ENCODE results near the gene DENND4A.
A peak's percentile ranks its signal among the peaks of the same experiment; 100 is the strongest.

Gene DENND4A

DNA sequence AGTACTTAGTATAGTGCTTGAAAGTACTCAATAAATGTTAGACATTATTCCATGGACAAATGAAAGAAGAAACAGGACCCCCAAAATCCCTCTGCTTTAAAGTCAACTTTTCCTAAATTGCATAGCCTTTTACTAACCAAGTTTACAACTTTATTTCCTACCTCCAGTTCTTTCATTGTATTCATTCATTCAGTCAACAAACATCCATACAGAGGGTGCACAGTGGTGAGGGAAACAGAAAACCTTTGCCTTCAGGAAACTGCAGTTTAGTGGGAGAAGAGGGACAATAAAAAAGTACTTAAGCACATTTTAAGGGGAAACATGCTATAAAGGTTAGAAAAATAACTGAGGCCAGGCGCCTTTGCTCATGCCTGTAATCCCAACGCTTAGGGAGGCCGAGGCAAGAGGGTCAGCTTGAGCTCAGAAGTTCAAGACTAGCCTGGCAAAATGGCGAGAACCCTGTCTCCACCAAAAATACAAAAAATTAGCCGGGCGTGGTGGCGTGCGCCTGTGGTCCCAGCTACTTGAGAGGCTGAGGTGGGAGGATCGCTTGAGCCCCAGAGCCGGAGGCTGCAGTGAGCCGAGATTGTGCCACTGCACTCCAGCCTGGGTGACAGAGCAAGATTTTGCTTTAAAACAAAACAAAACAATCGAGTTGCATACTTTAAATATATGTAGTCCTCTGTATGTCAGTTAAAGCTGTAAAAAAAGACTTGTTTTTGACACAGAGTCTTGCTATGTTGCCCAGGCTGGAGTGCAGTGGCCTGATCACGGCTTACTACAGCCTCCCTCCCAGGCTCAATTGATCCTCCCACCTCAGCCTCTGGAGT, 1.1 kb upstream of the DENND4A start:
- TF ChIP-seq, protein P1, sequence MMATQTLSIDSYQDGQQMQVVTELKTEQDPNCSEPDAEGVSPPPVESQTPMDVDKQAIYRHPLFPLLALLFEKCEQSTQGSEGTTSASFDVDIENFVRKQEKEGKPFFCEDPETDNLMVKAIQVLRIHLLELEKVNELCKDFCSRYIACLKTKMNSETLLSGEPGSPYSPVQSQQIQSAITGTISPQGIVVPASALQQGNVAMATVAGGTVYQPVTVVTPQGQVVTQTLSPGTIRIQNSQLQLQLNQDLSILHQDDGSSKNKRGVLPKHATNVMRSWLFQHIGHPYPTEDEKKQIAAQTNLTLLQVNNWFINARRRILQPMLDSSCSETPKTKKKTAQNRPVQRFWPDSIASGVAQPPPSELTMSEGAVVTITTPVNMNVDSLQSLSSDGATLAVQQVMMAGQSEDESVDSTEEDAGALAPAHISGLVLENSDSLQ (IDR thresholded peaks at IDR 0.05): no peak
- no peak for TF ChIP-seq SP1 (IDR thresholded peaks at IDR 0.05)
- no peak for TF ChIP-seq FOXM1 (IDR thresholded peaks at IDR 0.05; ENCODE audit: borderline replicate concordance)
- no peak for DNase-seq (ENCODE audit: extremely low spot score)
- ChIA-PET POLR2A (interaction anchor here (0.6 to 4.9 kb wide), 9 partner anchors 10 to 182 kb away, joined by 3 to 29 read pairs (median 4); partner anchors contain the start of genes INTS14 and RAB11A), CTCF (no interaction called here)

DNA sequence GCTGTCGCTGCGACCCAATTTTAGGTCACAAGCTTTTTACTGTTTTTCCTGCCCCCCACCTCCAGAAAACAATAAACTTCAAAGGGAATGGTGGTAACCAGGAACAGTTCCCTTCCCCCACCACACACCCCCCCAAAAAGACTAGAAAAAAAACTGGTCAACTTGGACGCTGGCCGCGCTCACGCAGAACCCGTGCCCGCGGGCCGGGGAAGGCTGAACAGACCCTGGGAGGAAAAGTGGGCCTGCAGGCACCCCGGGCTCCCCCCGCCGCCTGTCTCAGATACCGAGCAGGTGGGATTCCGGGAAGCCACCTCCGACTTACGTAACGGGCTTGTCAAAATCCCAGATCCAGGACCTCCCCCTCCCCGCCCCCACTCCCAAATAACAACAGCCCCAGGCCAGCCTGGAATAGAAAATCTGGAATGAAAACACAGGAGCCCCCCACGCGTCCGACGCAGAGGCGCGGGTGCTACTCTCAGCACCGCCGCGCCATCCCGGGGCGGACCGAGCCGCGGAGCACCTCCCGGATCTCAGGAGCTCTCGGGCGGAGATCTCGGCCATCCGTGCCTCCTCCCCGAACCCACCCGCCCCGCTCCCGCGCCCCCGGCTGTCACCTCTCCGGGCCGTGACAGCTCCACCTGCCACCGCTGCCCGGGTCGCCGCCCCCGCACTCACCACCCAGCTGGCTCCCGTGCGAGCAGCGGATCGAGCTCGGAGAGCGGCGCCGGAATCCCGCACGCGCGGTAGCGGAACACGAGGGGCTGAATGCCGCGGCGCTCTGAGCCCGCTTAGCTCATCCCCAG, 557 bp downstream of the DENND4A start:
- peak; percentile 52 for DNase-seq (ENCODE audit: extremely low spot score)
- TF ChIP-seq ZNF384 (IDR thresholded peaks at IDR 0.05) (peak; percentile 93), TARDBP (IDR thresholded peaks at IDR 0.05) (no peak), LEF1 (IDR thresholded peaks at IDR 0.05; ENCODE audit: borderline replicate concordance) (peak; percentile 99), FOXM1 (IDR thresholded peaks at IDR 0.05; ENCODE audit: borderline replicate concordance) (peak; percentile 83)
- ChIA-PET POLR2A (interaction anchor here (1.0 to 4.9 kb wide), 15 partner anchors 8 to 487 kb away, joined by 3 to 29 read pairs (median 5); partner anchors contain the start of genes RAB11A and RNU5B-1), CTCF (interaction anchor here (0.5 to 1.4 kb wide), 2 partner anchors 33 to 406 kb away, joined by 3 read pairs; no protein-coding TSS in a partner anchor)

DNA sequence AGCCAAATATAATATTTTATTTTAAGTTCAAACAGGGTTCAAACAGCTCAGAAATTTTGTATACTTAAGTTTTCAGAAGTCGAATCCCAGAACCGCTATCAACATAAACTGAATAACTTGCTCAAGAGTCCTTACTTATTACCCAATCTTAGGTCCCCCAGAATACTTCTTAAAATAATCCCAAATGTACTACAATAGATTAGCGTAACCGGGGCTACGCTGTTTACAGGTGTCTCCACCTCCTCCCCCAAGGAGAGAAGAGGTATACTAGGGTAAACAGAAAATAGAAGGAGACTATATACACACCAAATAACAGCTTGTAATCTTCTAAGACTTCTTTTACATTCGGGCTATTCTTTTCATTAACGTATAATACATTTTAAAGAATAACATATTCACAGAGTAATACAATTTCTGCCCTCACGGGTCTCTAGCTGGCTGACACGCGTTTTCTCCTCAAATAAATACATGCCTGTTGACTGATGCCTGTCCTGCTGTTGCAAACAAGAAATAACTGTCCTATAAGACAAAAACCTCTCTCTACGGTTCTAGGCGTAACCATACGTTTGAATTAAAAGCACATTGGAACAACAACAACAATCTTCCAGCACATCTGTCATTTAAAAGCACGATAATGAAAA, 1.3 kb downstream of the DENND4A start:
- DNase-seq (ENCODE audit: extremely low spot score): no peak
- TF ChIP-seq, protein P1 (IDR thresholded peaks at IDR 0.05): peak; percentile 49
- TF ChIP-seq ZNF384 (IDR thresholded peaks at IDR 0.05) (no peak), FOXK2 (IDR thresholded peaks at IDR 0.05) (peak; percentile 21; the same call in 1 of the 2 replicates), L3MBTL2 (conservative IDR thresholded peaks at IDR 0.05) (no peak)
- ChIA-PET POLR2A (interaction anchor here (1.3 to 4.9 kb wide), 8 partner anchors 8 to 486 kb away, joined by 4 to 29 read pairs (median 8); partner anchors contain the start of genes RAB11A and RNU5B-1), CTCF (interaction anchor here (0.5 to 1.4 kb wide), 2 partner anchors 33 to 405 kb away, joined by 3 read pairs; no protein-coding TSS in a partner anchor)

DNA sequence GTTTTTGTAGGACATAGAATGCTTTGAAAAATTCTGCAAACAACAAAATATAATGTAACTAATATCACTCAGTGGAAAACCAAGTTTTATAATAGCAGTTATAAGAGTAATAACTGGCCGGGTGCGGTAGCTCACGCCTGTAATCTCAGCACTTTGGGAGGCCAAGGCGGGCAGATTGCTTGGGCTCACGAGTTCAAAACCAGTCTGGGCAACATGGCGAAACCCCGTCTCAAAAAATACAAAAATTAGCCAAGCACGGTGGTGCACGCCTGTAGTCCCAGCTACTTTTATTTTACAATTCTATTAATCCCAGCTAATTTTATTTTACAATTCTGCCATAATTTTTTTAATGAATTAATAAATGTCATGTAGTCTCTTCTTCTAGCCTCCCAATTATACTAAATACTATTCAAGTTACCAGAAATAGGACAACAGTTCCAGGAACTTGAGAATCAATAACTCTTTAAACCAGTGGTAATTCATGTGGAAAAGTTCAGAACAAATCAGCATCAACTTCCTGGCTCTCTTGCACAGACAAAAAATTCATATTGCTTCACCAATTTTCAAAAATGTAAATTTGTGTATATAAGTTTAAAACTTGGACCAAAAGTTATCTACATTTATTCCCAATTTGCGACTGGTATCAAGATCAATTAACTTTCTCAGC, 2.2 kb downstream of the DENND4A start:
- CTCF ChIA-PET: interaction anchor here (0.8 to 1.4 kb wide), 2 partner anchors 34 to 73 kb away, joined by 3 read pairs; no protein-coding TSS in a partner anchor
- no peak for TF ChIP-seq BHLHE40 (IDR thresholded peaks at IDR 0.05; ENCODE audit: borderline replicate concordance)
- TF ChIP-seq, protein P1 (IDR thresholded peaks at IDR 0.05): no peak
- no peak for TF ChIP-seq HDGF (IDR thresholded peaks at IDR 0.05; ENCODE audit: borderline replicate concordance)
- TF ChIP-seq ZNF384 (IDR thresholded peaks at IDR 0.05): no peak
- TF ChIP-seq CTBP1 (IDR thresholded peaks at IDR 0.05; ENCODE audit: borderline replicate concordance): no peak
- TF ChIP-seq TARDBP (IDR thresholded peaks at IDR 0.05): no peak
- no peak for TF ChIP-seq LEF1 (IDR thresholded peaks at IDR 0.05; ENCODE audit: borderline replicate concordance)
- no peak for TF ChIP-seq ARNT (IDR thresholded peaks at IDR 0.05)
- no peak for TF ChIP-seq FOXM1 (IDR thresholded peaks at IDR 0.05; ENCODE audit: borderline replicate concordance)
- TF ChIP-seq FOXK2 (IDR thresholded peaks at IDR 0.05): no peak
- TF ChIP-seq NFRKB (IDR thresholded peaks at IDR 0.05): no peak
- TF ChIP-seq SP1 (IDR thresholded peaks at IDR 0.05): no peak
- POLR2A ChIA-PET: interaction anchor here (4.9 kb wide), 1 partner anchor 80 kb away, joined by 29 read pairs; the partner anchor contains the start of gene RAB11A
- no peak for DNase-seq (ENCODE audit: extremely low spot score)

DNA sequence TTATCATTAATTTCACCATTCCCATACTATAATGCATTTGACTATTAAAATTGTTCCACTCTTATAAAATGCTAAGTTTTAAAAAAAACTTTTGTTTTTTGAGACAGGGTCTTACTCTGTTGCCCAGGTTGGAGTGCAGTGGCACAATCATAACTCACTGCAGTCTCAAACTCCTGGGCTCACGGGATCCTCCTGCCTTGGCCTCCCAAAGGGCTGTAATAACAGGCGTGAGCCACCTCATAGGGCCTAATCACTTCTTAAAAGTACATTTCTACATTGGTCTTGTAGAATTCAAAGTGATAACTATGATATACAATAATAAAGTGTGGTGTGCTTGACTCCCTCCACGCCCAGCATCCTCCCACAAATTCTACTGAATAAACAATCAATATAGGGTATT, 3.0 kb downstream of the DENND4A start:
- ChIA-PET POLR2A (interaction anchor here (4.9 kb wide), 1 partner anchor 81 kb away, joined by 29 read pairs; the partner anchor contains the start of gene RAB11A), CTCF (interaction anchor here (0.6 to 0.8 kb wide), 2 partner anchors 58 to 74 kb away, joined by 3 read pairs; no protein-coding TSS in a partner anchor)
- TF ChIP-seq FOXA1 (IDR thresholded peaks at IDR 0.05): no peak
- no peak for TF ChIP-seq CTBP1 (IDR thresholded peaks at IDR 0.05; ENCODE audit: borderline replicate concordance)
- TF ChIP-seq BHLHE40 (IDR thresholded peaks at IDR 0.05; ENCODE audit: borderline replicate concordance): no peak
- no peak for TF ChIP-seq ARNT (IDR thresholded peaks at IDR 0.05)
- no peak for TF ChIP-seq NFRKB (IDR thresholded peaks at IDR 0.05)
- TF ChIP-seq TARDBP (IDR thresholded peaks at IDR 0.05): no peak
- no peak for TF ChIP-seq SUZ12 (IDR thresholded peaks at IDR 0.05)

More for the DNA sequence above, 3.0 kb downstream of the DENND4A start:
- no peak for DNase-seq (ENCODE audit: extremely low spot score)
